Liver (tissue), 9 donors: ENCODE measurements around the gene RECQL5. TPM values are rescaled to one million over a fixed set of nuclear protein-coding genes. Genes with fewer than 3 reads are reported as not detected.

Experiments
- DNase-seq: peaks from one replicate; pipeline ENCODE4 v3.0.0-alpha.2; 2017; ENCODE audit warnings: low spot score
- H3K27ac ChIP-seq, 2 donors: one replicate each; pipeline ENCODE4 v1.7.0; 2013; ENCODE audit warnings: inconsistent platforms in 2 of 2, low read length in 2 of 2, control low read depth in 1 of 2, low read depth in 1 of 2, mild to moderate bottlenecking in 1 of 2
- H3K27me3 ChIP-seq, 4 donors: one replicate each; pipeline versions ENCODE4 v1.6.1 to v1.7.0; 2013; ENCODE audit warnings: low read length in 3 of 4, inconsistent platforms in 1 of 4, mild to moderate bottlenecking in 1 of 4, moderate library complexity in 1 of 4; ENCODE audit not compliant: control insufficient read depth in 4 of 4, insufficient read depth in 4 of 4
- H3K36me3 ChIP-seq, 4 donors: one replicate each; pipeline versions ENCODE4 v1.6.1 to v1.7.0; 2013; ENCODE audit warnings: low read length in 3 of 4, mild to moderate bottlenecking in 3 of 4, low read depth in 1 of 4, moderate library complexity in 1 of 4; ENCODE audit not compliant: control insufficient read depth in 4 of 4, insufficient read depth in 3 of 4
- H3K4me1 ChIP-seq, 4 donors: one replicate each; pipeline versions ENCODE4 v1.6.1 to v1.7.0; 2013; ENCODE audit warnings: low read length in 3 of 4, mild to moderate bottlenecking in 3 of 4, moderate library complexity in 1 of 4; ENCODE audit not compliant: control insufficient read depth in 4 of 4, insufficient read depth in 4 of 4
- H3K4me3 ChIP-seq, 3 donors: one replicate each; pipeline versions ENCODE4 v1.6.1 to v1.7.0; 2013; ENCODE audit warnings: low read length in 3 of 3, control low read depth in 1 of 3, low read depth in 1 of 3, mild to moderate bottlenecking in 1 of 3
- H3K9ac ChIP-seq, 2 donors: one replicate each; pipeline ENCODE4 v1.7.0; 2013; ENCODE audit warnings: low read length in 2 of 2, mild to moderate bottlenecking in 2 of 2, moderate library complexity in 2 of 2, control low read depth in 1 of 2, low read depth in 1 of 2
- H3K9me3 ChIP-seq, 4 donors: one replicate each; pipeline versions ENCODE4 v1.6.1 to v1.7.0; 2013; ENCODE audit warnings: low read length in 3 of 4; ENCODE audit not compliant: control insufficient read depth in 4 of 4
- EGR1 ChIP-seq, 2 donors: IDR thresholded peaks; 2 replicates each; pipeline ENCODE4 v1.6.1; 2016 to 2018; ENCODE audit warnings: antibody characterized with exemption in 2 of 2, low read depth in 2 of 2
- FOXA1 ChIP-seq: IDR thresholded peaks from 2 replicates; pipeline ENCODE4 v1.6.1; 2016; ENCODE audit warnings: antibody characterized with exemption
- FOXA2 ChIP-seq: IDR thresholded peaks from 2 replicates; pipeline ENCODE4 v1.6.1; 2016; ENCODE audit warnings: antibody characterized with exemption
- GABPA ChIP-seq, 2 donors: IDR thresholded peaks in 1 of 2; conservative IDR thresholded peaks in 1 of 2; 2 replicates each; pipeline ENCODE4 v1.6.1; 2016; ENCODE audit warnings: antibody characterized with exemption in 2 of 2, mild to moderate bottlenecking in 1 of 2, moderate library complexity in 1 of 2
- HNF4A ChIP-seq, 2 donors: conservative IDR thresholded peaks; 2 replicates each; pipeline ENCODE4 v1.6.1; 2016; ENCODE audit warnings: antibody characterized with exemption in 2 of 2, mild to moderate bottlenecking in 2 of 2
- HNF4G ChIP-seq: IDR thresholded peaks from 2 replicates; pipeline ENCODE4 v1.6.1; 2016; ENCODE audit warnings: antibody characterized with exemption
- MAX ChIP-seq: IDR thresholded peaks from 2 replicates; pipeline ENCODE4 v1.6.1; 2016; ENCODE audit warnings: antibody characterized with exemption
- NR2F2 ChIP-seq: IDR thresholded peaks from 2 replicates; pipeline ENCODE4 v1.6.1; 2016; ENCODE audit warnings: antibody characterized with exemption
- RAD21 ChIP-seq, 2 donors: IDR thresholded peaks; 2 replicates each; pipeline ENCODE4 v1.6.1; 2016; ENCODE audit warnings: antibody characterized with exemption in 2 of 2, mild to moderate bottlenecking in 2 of 2
- RXRA ChIP-seq, 2 donors: IDR thresholded peaks; 2 replicates each; pipeline ENCODE4 v1.6.1; 2017 to 2018; ENCODE audit warnings: antibody characterized with exemption in 2 of 2, mild to moderate bottlenecking in 1 of 2
- SP1 ChIP-seq: IDR thresholded peaks from 2 replicates; pipeline ENCODE4 v1.6.1; 2018; ENCODE audit warnings: antibody characterized with exemption, mild to moderate bottlenecking
- TAF1 ChIP-seq: conservative IDR thresholded peaks from 2 replicates; pipeline ENCODE4 v1.6.1; 2016; ENCODE audit warnings: antibody characterized with exemption, mild to moderate bottlenecking
- YY1 ChIP-seq: IDR thresholded peaks from 2 replicates; pipeline ENCODE4 v1.6.1; 2016; ENCODE audit warnings: antibody characterized with exemption, mild to moderate bottlenecking
- WGBS: extraction: QIAGEN DNeasy Blood & Tissue Kit; methylation state at CpG from one replicate; pipeline ENCODE4 v1.1.7; 2013; 5-methylcytosine and 5-hydroxymethylcytosine counted together
- polyA plus RNA-seq, 2 donors: library from polyadenylated mRNA; stranded (reverse) in 1 of 2; unstranded in 1 of 2; fragments of 200-250 nt in 1 of 2; fragments of >200 nt in 1 of 2; fragmentation: Nextera tagmentation in 1 of 2; extraction: Ambion mirVana in 1 of 2; gene quantifications; one replicate each; pipeline versions ENCODE4 v1.2.1 to v1.2.3, GENCODE V29; 2013 to 2015
- total RNA-seq, 2 donors: library from RNA; depleted of rRNA; stranded (reverse); fragments of >200 nt; gene quantifications; one replicate each; pipeline ENCODE4 v1.2.3, GENCODE V29; 2014
- TF ChIP-seq, protein P1 (sequence below): IDR thresholded peaks from 2 replicates; pipeline ENCODE4 v1.6.1; 2016; ENCODE audit warnings: antibody characterized with exemption
- TF ChIP-seq, protein P2 (sequence below): fragments of 150-350 bp; IDR thresholded peaks from 2 replicates; pipeline ENCODE4 v1.5.1; 2017; ENCODE audit warnings: improper control_type of control experiment, low read depth, low read length; ENCODE audit not compliant: missing input control
- TF ChIP-seq, protein P3 (sequence below): IDR thresholded peaks from 2 replicates; pipeline ENCODE4 v1.6.1; 2016; ENCODE audit warnings: antibody characterized with exemption, mild to moderate bottlenecking
- TF ChIP-seq, protein P4 (sequence below): IDR thresholded peaks from 2 replicates; pipeline ENCODE4 v1.6.1; 2016; ENCODE audit warnings: antibody characterized with exemption
- donor health status: healthy.
- donor health status: healthy.
- donor health status: healthy.
- donor health status: healthy.
- donor health status: healthy.

RECQL5 gene
- total and polyA plus RNA-seq, 4 donors = 8.3 to 15.1 (median 11.5) TPM

- no peaks in the 10 kb centered on the region for H3K9me3 ChIP-seq
- no peak overlapping the region for H3K4me3 ChIP-seq
- no peaks in the 10 kb centered on the region for H3K27me3 ChIP-seq
- no peak for DNase-seq
- H3K27ac ChIP-seq = no peak overlapping the region
- H3K4me1 ChIP-seq = no peaks in the 10 kb centered on the region
- no peak for TF ChIP-seq HNF4G
- TF ChIP-seq, protein P1, sequence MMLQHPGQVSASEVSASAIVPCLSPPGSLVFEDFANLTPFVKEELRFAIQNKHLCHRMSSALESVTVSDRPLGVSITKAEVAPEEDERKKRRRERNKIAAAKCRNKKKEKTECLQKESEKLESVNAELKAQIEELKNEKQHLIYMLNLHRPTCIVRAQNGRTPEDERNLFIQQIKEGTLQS = no peak
- TF ChIP-seq RAD21 (IDR thresholded peaks at IDR 0.05) = no peak
- TF ChIP-seq EGR1 (IDR thresholded peaks at IDR 0.05; ENCODE audit: low read depth in 2 of 2) = no peak
- TF ChIP-seq, protein P2, sequence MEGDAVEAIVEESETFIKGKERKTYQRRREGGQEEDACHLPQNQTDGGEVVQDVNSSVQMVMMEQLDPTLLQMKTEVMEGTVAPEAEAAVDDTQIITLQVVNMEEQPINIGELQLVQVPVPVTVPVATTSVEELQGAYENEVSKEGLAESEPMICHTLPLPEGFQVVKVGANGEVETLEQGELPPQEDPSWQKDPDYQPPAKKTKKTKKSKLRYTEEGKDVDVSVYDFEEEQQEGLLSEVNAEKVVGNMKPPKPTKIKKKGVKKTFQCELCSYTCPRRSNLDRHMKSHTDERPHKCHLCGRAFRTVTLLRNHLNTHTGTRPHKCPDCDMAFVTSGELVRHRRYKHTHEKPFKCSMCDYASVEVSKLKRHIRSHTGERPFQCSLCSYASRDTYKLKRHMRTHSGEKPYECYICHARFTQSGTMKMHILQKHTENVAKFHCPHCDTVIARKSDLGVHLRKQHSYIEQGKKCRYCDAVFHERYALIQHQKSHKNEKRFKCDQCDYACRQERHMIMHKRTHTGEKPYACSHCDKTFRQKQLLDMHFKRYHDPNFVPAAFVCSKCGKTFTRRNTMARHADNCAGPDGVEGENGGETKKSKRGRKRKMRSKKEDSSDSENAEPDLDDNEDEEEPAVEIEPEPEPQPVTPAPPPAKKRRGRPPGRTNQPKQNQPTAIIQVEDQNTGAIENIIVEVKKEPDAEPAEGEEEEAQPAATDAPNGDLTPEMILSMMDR = no peak
- TF ChIP-seq GABPA (IDR thresholded peaks at IDR 0.05 in 1 of 2, conservative IDR thresholded peaks at IDR 0.05 in 1 of 2) = no peak
- TF ChIP-seq FOXA2 = no peak
- H3K9ac ChIP-seq = no peak overlapping the region
- H3K36me3 ChIP-seq = peaks cover 0 to 48% (median 6%) of the 10 kb centered on the region in 4 donors
- 92% methylated on average over 12 of the region's 12 CpGs for WGBS
These were observed 42.9 kb downstream of the RECQL5 start for GRCh38 chr17:75624021-75624420.

GRCh38 chr17:75623386-75623785, 43.6 kb downstream of the RECQL5 start:
- Histone ChIP-seq H3K9me3 (no peaks in the 10 kb centered on the region), H3K36me3 (peaks cover 0 to 49% (median 6%) of the 10 kb centered on the region in 4 donors), H3K27me3 (no peaks in the 10 kb centered on the region), H3K4me3 (no peak overlapping the region), H3K9ac (no peak overlapping the region), H3K4me1 (no peaks in the 10 kb centered on the region), H3K27ac (no peak overlapping the region)
- 94% methylated on average over 9 of the region's 9 CpGs for WGBS
- DNase-seq = no peak
- TF ChIP-seq FOXA1 (no peak), HNF4G (no peak)

- DNase-seq = no peak
- H3K36me3 ChIP-seq = peaks cover 0 to 49% (median 9%) of the 10 kb centered on the region in 4 donors
- no peaks in the 10 kb centered on the region for H3K4me1 ChIP-seq
- H3K9ac ChIP-seq = no peak overlapping the region
- no peaks in the 10 kb centered on the region for H3K27me3 ChIP-seq
- no peak overlapping the region for H3K27ac ChIP-seq
- H3K4me3 ChIP-seq = no peak overlapping the region
- no peaks in the 10 kb centered on the region for H3K9me3 ChIP-seq
- 95% methylated on average over 15 of the region's 15 CpGs for WGBS
- no peak for TF ChIP-seq YY1
- TF ChIP-seq NR2F2 = no peak
- TF ChIP-seq, protein P3, sequence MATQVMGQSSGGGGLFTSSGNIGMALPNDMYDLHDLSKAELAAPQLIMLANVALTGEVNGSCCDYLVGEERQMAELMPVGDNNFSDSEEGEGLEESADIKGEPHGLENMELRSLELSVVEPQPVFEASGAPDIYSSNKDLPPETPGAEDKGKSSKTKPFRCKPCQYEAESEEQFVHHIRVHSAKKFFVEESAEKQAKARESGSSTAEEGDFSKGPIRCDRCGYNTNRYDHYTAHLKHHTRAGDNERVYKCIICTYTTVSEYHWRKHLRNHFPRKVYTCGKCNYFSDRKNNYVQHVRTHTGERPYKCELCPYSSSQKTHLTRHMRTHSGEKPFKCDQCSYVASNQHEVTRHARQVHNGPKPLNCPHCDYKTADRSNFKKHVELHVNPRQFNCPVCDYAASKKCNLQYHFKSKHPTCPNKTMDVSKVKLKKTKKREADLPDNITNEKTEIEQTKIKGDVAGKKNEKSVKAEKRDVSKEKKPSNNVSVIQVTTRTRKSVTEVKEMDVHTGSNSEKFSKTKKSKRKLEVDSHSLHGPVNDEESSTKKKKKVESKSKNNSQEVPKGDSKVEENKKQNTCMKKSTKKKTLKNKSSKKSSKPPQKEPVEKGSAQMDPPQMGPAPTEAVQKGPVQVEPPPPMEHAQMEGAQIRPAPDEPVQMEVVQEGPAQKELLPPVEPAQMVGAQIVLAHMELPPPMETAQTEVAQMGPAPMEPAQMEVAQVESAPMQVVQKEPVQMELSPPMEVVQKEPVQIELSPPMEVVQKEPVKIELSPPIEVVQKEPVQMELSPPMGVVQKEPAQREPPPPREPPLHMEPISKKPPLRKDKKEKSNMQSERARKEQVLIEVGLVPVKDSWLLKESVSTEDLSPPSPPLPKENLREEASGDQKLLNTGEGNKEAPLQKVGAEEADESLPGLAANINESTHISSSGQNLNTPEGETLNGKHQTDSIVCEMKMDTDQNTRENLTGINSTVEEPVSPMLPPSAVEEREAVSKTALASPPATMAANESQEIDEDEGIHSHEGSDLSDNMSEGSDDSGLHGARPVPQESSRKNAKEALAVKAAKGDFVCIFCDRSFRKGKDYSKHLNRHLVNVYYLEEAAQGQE = no peak
- TF ChIP-seq RXRA (IDR thresholded peaks at IDR 0.05) = no peak
- TF ChIP-seq FOXA2 = no peak
- no peak for TF ChIP-seq EGR1 (IDR thresholded peaks at IDR 0.05; ENCODE audit: low read depth in 2 of 2)
- no peak for TF ChIP-seq MAX
- TF ChIP-seq, protein P2 = no peak
- no peak for TF ChIP-seq TAF1
- TF ChIP-seq RAD21 (IDR thresholded peaks at IDR 0.05) = no peak
- TF ChIP-seq FOXA1 = no peak
- TF ChIP-seq, protein P1 = no peak
- no peak for TF ChIP-seq SP1
- no peak for TF ChIP-seq HNF4G
- TF ChIP-seq, protein P4, sequence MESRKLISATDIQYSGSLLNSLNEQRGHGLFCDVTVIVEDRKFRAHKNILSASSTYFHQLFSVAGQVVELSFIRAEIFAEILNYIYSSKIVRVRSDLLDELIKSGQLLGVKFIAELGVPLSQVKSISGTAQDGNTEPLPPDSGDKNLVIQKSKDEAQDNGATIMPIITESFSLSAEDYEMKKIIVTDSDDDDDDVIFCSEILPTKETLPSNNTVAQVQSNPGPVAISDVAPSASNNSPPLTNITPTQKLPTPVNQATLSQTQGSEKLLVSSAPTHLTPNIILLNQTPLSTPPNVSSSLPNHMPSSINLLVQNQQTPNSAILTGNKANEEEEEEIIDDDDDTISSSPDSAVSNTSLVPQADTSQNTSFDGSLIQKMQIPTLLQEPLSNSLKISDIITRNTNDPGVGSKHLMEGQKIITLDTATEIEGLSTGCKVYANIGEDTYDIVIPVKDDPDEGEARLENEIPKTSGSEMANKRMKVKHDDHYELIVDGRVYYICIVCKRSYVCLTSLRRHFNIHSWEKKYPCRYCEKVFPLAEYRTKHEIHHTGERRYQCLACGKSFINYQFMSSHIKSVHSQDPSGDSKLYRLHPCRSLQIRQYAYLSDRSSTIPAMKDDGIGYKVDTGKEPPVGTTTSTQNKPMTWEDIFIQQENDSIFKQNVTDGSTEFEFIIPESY = no peak
- TF ChIP-seq HNF4A (conservative IDR thresholded peaks at IDR 0.05) = no peak
These were observed 44.1 kb downstream of the RECQL5 start for GRCh38 chr17:75622771-75623273.
